ENCODE data around the gene ZDHHC11.
A peak's percentile ranks its signal among the peaks of the same experiment; 100 is the strongest.
"Not testable (repeated sequence)": the region's sequence is repeated elsewhere in the genome, so short reads cannot be mapped to it uniquely, and the experiment has no call there.

ZDHHC11 gene

GRCh38 chr5:758698-759053, 92.1 kb downstream of the ZDHHC11 start:
- DNase-seq: no peak

GRCh38 chr5:757931-758697, 92.7 kb downstream of the ZDHHC11 start:
- DNase-seq: peak; percentile 28

GRCh38 chr5:757346-757930, 93.3 kb downstream of the ZDHHC11 start:
- DNase-seq: no peak

- peak; percentile 18 for DNase-seq
Observed at GRCh38 chr5:756865-757345, 93.9 kb downstream of the ZDHHC11 start.

GRCh38 chr5:756171-756570, 94.6 kb downstream of the ZDHHC11 start:
- no peak for DNase-seq

GRCh38 chr5:754143-754632, 96.6 kb downstream of the ZDHHC11 start:
- DNase-seq: not testable (repeated sequence)

GRCh38 chr5:753567-754142, 97.1 kb downstream of the ZDHHC11 start:
- DNase-seq: not testable (repeated sequence)

GRCh38 chr5:752532-753115, 98.2 kb downstream of the ZDHHC11 start:
- DNase-seq: not testable (repeated sequence)

GRCh38 chr5:751992-752391, 98.8 kb downstream of the ZDHHC11 start:
- not testable (repeated sequence) for DNase-seq

- DNase-seq: no peak
Observed at GRCh38 chr5:751496-751895, 99.3 kb downstream of the ZDHHC11 start.

- not testable (repeated sequence) for DNase-seq
Observed at GRCh38 chr5:750226-750625, 100.6 kb downstream of the ZDHHC11 start.

GRCh38 chr5:749101-749670, 101.6 kb downstream of the ZDHHC11 start:
- DNase-seq: no peak

GRCh38 chr5:748011-748980, 102.5 kb downstream of the ZDHHC11 start:
- DNase-seq: not testable (repeated sequence)

- not testable (repeated sequence) for DNase-seq
Observed at GRCh38 chr5:747303-747844, 103.4 kb downstream of the ZDHHC11 start.

GRCh38 chr5:746258-746761, 104.5 kb downstream of the ZDHHC11 start:
- no peak for DNase-seq
